Esophagus squamous epithelium (tissue), 5 donors: ENCODE measurements around the gene SLC31A1. TPM values are rescaled to one million over a fixed set of nuclear protein-coding genes. Genes with fewer than 3 reads are reported as not detected.

ENCODE experiments used
- DNase-seq: peaks from one replicate; lab custom pipeline; 2025; lab: John Stamatoyannopoulos, UW
- H3K27ac ChIP-seq, 4 donors: fragments of 200-600 bp; sonication (generic); one replicate each; pipeline ENCODE4 v1.5.1; 2016 to 2019; ENCODE audit warnings: mild to moderate bottlenecking in 1 of 4
- H3K27me3 ChIP-seq, 4 donors: fragments of 200-600 bp; sonication (generic); 1 replicate in 3 of 4; 2 replicates in 1 of 4; pipeline versions ENCODE4 v1.5.1 to v1.6.0; 2017 to 2021; ENCODE audit warnings: antibody characterized with exemption in 1 of 4
- H3K36me3 ChIP-seq, 3 donors: fragments of 200-600 bp; sonication (generic); one replicate each; pipeline ENCODE4 v1.5.1; 2016 to 2019
- H3K4me1 ChIP-seq, 3 donors: fragments of 200-600 bp; sonication (generic); one replicate each; pipeline ENCODE4 v1.5.1; 2017 to 2019
- H3K4me3 ChIP-seq, 4 donors: fragments of 200-600 bp; sonication (generic); 1 replicate in 3 of 4; 2 replicates in 1 of 4; pipeline ENCODE4 v1.5.1; 2016 to 2019; ENCODE audit warnings: mild to moderate bottlenecking in 2 of 4, moderate library complexity in 1 of 4
- H3K9me3 ChIP-seq, 3 donors: fragments of 200-600 bp; sonication (generic); one replicate each; pipeline ENCODE4 v1.5.1; 2016 to 2019
- POLR2A ChIP-seq, 4 donors: fragments of 450-650 bp; IDR thresholded peaks; one replicate each; pipeline ENCODE4 v1.6.1; 2017; ENCODE audit warnings: antibody characterized with exemption in 4 of 4, mild to moderate bottlenecking in 4 of 4, moderate library complexity in 3 of 4
- WGBS, 2 donors: methylation state at CpG; one replicate each; pipeline ENCODE4 v1.1.5; 2018; 5-methylcytosine and 5-hydroxymethylcytosine counted together
- intact Hi-C: fragments of 100-400 bp; cut with DNase I; formaldehyde crosslinking; loops from one replicate; pipeline ENCODE4 v1.15.0; 2022
- total RNA-seq, 4 donors: library from RNA; depleted of rRNA; stranded (reverse); fragments of >200 nt; gene quantifications; one replicate each; pipeline ENCODE4 v1.1.0, GENCODE V29; 2016
- TF ChIP-seq, protein P1 (sequence below), 6 experiments: fragments of 450-650 bp in 4 of 6; fragments of 200-600 bp in 2 of 6; sonication (generic) in 2 of 6; IDR thresholded peaks; one replicate each; pipeline ENCODE4 v1.5.1; 2016 to 2019; ENCODE audit warnings: antibody characterized with exemption in 6 of 6, mild to moderate bottlenecking in 4 of 6, moderate library complexity in 4 of 6
- donor health status: DM: yes; HTN: yes; CAD: no.

Gene SLC31A1
- total RNA-seq, 4 donors from 2014 or later, result 11.0 to 23.4 (median 17.8) TPM

GRCh38 chr9:113186137-113186755 is 35.1 kb upstream of the SLC31A1 start:
- Histone ChIP-seq H3K4me3 (no peak overlapping the region), H3K36me3 (peaks cover 11 to 95% (median 22%) of the 10 kb centered on the region in 3 donors), H3K27me3 (no peaks in the 10 kb centered on the region), H3K4me1 (peaks cover 0 to 14% (median 0%) of the 10 kb centered on the region in 3 donors), H3K9me3 (no peaks in the 10 kb centered on the region), H3K27ac (no peak overlapping the region)
- 71 to 84% methylated on average over 7 of the region's 7 CpGs for WGBS, 2 donors
- no peak for DNase-seq
- no peak for TF ChIP-seq POLR2A (IDR thresholded peaks at IDR 0.05)
- TF ChIP-seq, protein P1, sequence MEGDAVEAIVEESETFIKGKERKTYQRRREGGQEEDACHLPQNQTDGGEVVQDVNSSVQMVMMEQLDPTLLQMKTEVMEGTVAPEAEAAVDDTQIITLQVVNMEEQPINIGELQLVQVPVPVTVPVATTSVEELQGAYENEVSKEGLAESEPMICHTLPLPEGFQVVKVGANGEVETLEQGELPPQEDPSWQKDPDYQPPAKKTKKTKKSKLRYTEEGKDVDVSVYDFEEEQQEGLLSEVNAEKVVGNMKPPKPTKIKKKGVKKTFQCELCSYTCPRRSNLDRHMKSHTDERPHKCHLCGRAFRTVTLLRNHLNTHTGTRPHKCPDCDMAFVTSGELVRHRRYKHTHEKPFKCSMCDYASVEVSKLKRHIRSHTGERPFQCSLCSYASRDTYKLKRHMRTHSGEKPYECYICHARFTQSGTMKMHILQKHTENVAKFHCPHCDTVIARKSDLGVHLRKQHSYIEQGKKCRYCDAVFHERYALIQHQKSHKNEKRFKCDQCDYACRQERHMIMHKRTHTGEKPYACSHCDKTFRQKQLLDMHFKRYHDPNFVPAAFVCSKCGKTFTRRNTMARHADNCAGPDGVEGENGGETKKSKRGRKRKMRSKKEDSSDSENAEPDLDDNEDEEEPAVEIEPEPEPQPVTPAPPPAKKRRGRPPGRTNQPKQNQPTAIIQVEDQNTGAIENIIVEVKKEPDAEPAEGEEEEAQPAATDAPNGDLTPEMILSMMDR (IDR thresholded peaks at IDR 0.05), result no peak
- intact Hi-C loops, result no loop called here

DNA sequence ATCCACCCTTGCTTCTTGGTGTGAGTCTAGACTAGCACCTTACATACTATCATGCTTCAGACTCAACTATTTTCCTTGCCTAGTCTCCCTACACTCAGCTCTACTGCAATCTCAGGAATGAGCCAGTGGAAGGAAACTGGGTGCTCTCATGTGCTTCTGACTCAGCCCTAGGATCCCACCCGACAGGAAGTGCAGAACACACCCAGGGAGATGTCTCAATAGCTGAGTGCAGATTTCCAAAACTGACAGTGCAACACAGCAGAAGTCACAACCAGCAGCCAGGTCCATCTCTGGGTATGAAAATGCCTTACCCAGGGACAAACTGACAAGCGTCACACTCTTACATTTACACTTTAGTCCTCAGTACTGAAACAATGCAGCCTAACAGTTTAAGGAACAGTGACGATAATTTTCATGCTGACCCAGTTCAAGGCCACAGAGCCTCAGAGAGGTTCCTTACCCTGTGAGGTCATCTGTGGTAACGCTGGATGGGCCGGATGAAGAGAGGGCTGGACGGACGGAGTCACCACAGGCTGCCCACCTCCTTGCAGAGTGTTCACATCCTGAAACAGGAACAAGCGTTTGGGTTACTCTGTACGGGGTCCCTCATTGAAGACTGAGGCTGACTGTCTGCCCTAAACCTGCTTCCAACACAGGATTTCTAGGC is 33.3 kb upstream of the SLC31A1 start:
- 64 to 78% methylated on average over 8 of the region's 9 CpGs for WGBS, 2 donors
- no peaks in the 10 kb centered on the region for H3K9me3 ChIP-seq
- TF ChIP-seq, protein P1 (IDR thresholded peaks at IDR 0.05), result no peak
- TF ChIP-seq POLR2A (IDR thresholded peaks at IDR 0.05), result no peak
- no peaks in the 10 kb centered on the region for H3K27me3 ChIP-seq
- H3K4me3 ChIP-seq, result peak overlapping the region in 1 of 4 donors; percentile 18
- intact Hi-C loops, result no loop called here
- H3K4me1 ChIP-seq, result peaks cover 0 to 14% (median 0%) of the 10 kb centered on the region in 3 donors
- no peak for DNase-seq
- H3K27ac ChIP-seq, result peak overlapping the region; percentile 45 to 80 (median 70)
- peaks cover 8 to 95% (median 20%) of the 10 kb centered on the region in 3 donors for H3K36me3 ChIP-seq

DNA sequence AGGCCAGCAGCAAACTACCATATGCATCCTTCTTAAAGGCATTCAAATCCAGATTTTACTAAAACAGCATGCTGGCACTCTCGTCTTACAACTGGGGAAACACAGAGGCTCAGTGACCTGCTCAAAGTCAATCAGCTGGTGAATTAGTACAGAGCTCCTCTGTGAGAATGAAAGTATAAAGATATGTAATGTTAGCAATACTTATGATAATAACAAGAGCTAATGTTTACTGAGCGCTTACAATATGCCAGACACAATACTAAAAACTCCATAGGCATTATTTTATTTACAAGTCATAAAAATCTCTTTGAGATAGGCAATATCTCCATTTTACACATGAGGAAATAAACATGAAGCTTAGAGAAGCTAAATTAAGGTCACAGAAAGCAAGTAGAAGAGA is 28.9 kb upstream of the SLC31A1 start:
- no peaks in the 10 kb centered on the region for H3K9me3 ChIP-seq
- DNase-seq, result no peak
- H3K27ac ChIP-seq, result no peak overlapping the region
- no peak overlapping the region for H3K4me3 ChIP-seq
- H3K27me3 ChIP-seq, result no peaks in the 10 kb centered on the region
- 87 to 96% methylated on average over 2 of the region's 2 CpGs for WGBS, 2 donors
- H3K4me1 ChIP-seq, result peaks cover 0 to 10% (median 0%) of the 10 kb centered on the region in 3 donors
- TF ChIP-seq, protein P1 (IDR thresholded peaks at IDR 0.05), result no peak
- no peak for TF ChIP-seq POLR2A (IDR thresholded peaks at IDR 0.05)
- intact Hi-C loops, result no loop called here
- H3K36me3 ChIP-seq, result peaks cover 0 to 92% (median 8%) of the 10 kb centered on the region in 3 donors

GRCh38 chr9:113199683-113200329 is 21.5 kb upstream of the SLC31A1 start:
- Histone ChIP-seq H3K36me3 (peaks cover 0 to 99% (median 19%) of the 10 kb centered on the region in 3 donors), H3K4me3 (no peak overlapping the region), H3K4me1 (no peaks in the 10 kb centered on the region), H3K27me3 (no peaks in the 10 kb centered on the region), H3K27ac (no peak overlapping the region), H3K9me3 (no peaks in the 10 kb centered on the region)
- 82 to 91% methylated on average over 4 of the region's 4 CpGs for WGBS, 2 donors
- intact Hi-C loops, result no loop called here
- no peak for TF ChIP-seq POLR2A (IDR thresholded peaks at IDR 0.05)
- TF ChIP-seq, protein P1 (IDR thresholded peaks at IDR 0.05), result no peak
- DNase-seq, result no peak

DNA sequence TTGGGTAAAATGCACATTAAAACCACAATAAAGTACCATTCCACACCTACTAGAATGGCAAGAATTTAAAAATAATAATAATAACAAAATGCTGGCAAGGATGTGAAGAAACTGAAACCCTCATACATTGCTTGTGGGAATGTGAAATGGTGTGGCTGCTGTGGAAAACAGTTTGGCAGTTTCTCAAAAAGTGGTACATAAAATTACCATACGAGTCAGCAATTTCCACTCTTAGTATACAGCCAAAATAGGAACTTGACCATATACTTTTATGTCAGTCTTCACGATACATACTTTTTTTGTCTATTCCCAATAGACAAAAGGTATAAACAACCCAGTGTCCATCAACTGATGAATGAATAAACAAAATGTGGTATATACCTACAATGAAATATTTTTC is 15.9 kb upstream of the SLC31A1 start:
- Histone ChIP-seq H3K4me3 (no peak overlapping the region), H3K27ac (no peak overlapping the region), H3K9me3 (no peaks in the 10 kb centered on the region), H3K4me1 (no peaks in the 10 kb centered on the region), H3K36me3 (peaks cover 4 to 100% (median 30%) of the 10 kb centered on the region in 3 donors), H3K27me3 (no peaks in the 10 kb centered on the region)
- intact Hi-C loops, result no loop called here
- TF ChIP-seq, protein P1 (IDR thresholded peaks at IDR 0.05), result no peak
- no peak for TF ChIP-seq POLR2A (IDR thresholded peaks at IDR 0.05)
- DNase-seq, result no peak
- WGBS, 2 donors, result 80 to 91% methylated on average over 2 of the region's 2 CpGs
